HG03280 (cell line): ENCODE data around the gene ZNF23.
A peak's percentile ranks its signal among the peaks of the same experiment; 100 is the strongest.
"Not testable (repeated sequence)": the region's sequence is repeated elsewhere in the genome, so short reads cannot be mapped to it uniquely, and the experiment has no call there.

Experiments
- ATAC-seq: cut with Tn5 transposase; IDR thresholded peaks from one replicate; pipeline ENCODE4 v1.9.1; 2021; ENCODE audit warnings: mild to moderate bottlenecking, moderate library complexity; ENCODE audit not compliant: unreplicated experiment

Gene ZNF23

GRCh38 chr16:71461686-71462648 lies at the start of gene ZNF23:
ZNF23 (minus strand) TSS chr16:71462247; CDS start chr16:71456796, 5,451 bp downstream.
- peak; percentile 99 for ATAC-seq

DNA sequence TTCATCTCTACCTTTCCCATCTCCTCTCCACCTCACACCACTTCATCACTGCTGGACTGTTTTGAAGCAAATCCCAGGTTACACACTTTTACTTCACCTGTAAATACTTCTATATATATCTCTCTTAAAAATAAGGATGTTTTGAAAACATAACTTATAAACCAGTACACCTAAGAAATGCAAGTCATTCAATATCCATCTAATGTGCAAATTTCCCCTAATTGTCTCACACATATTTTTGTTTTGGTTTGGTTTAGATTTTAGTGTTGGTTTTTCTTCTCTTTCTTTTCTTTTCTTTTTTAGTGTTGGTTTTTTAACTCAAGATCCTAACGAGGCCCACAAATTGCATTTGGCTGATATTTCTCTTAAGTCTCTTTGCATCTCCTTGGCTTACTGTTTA lies 45.0 kb upstream of the ZNF23 start:
- no peak for ATAC-seq

GRCh38 chr16:71504901-71505300 lies 42.9 kb upstream of the ZNF23 start:
- ATAC-seq, result no peak

GRCh38 chr16:71504051-71504450 lies 42.0 kb upstream of the ZNF23 start:
- not testable (repeated sequence) for ATAC-seq

GRCh38 chr16:71501547-71501946 lies 39.5 kb upstream of the ZNF23 start:
- ATAC-seq, result no peak

DNA sequence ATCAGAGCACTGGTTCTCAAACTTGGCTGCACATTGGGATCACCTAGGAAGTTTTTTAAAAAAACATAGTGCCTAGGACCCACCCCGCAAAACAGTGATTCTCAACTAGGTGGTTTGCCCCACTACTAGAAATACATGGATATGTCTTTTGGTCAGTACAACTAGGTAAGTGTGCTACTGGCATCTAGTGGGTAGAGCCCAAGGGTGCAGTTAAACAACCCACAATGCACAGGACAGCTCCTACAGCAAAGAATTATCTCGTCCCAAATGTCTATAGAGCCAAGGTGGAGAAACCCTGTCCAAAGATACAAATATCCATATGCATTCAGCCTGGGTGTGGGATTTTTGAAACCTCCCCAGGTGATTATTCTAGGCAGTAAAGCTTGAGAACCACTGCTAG lies 38.9 kb upstream of the ZNF23 start:
- no peak for ATAC-seq

DNA sequence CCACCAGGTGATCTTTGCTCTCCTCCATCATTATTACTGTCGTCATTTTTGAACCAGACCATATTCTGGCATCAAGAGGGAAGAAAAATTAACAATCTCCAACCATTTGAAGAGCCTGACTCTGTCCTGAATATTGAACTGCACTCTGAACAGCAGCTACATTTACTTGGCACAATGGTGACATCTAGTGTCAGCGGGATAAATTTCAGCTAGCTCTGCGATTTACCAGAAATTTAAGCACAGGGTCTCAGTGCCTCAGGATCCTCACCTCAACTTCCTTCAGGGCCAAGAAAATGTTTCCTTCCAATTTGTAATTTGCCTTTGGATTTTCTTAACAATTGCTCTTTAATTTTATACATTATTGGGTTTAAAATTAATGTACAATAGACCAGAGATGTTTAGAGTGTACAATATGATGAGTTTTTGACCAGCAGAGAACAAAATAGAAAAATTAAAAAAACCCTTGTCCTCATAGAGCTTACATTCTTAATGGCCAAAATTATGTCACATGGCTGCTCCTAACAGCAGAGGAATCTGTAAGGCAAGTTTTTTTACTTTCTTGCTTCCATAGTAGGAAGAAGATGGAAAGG lies 37.8 kb upstream of the ZNF23 start:
- no peak for ATAC-seq

- no peak for ATAC-seq
Measured at GRCh38 chr16:71498031-71498430, 36.0 kb upstream of the ZNF23 start.

GRCh38 chr16:71493213-71493612 lies 31.2 kb upstream of the ZNF23 start:
- ATAC-seq, result no peak

GRCh38 chr16:71492786-71493185 lies 30.7 kb upstream of the ZNF23 start:
- ATAC-seq, result no peak

GRCh38 chr16:71491054-71491453 lies 29.0 kb upstream of the ZNF23 start:
- ATAC-seq, result no peak

GRCh38 chr16:71490361-71490760 lies 28.3 kb upstream of the ZNF23 start:
- ATAC-seq, result no peak

DNA sequence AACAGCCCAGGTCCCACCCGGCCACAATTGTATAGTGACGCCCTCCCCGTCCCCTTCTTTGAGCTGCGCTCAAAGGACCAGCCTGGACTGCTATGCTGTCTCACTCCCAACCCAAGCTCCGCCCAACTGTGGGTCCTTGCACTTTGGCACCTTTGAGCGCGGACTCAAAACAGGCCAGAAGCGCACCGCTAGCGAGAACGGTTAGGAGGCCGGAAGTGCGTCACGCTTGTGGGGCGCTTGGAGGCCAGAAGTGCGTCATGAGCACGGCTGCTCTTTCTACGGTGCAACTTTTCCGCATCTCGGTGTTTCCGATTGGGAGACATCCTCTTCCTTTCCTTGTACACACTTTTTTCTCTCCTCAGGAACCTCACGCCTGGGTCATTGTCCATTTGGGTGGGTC lies 27.1 kb upstream of the ZNF23 start, which contains the start of gene ZNF19:
Gene ZNF19, minus strand, starts transcription at position 203 of the 400 bp plus-strand sequence. CDS start 7,210 bp downstream, outside the sequence.
- no peak for ATAC-seq

- ATAC-seq, result peak; percentile 89
Measured at GRCh38 chr16:71484006-71484893, 22.2 kb upstream of the ZNF23 start.

DNA sequence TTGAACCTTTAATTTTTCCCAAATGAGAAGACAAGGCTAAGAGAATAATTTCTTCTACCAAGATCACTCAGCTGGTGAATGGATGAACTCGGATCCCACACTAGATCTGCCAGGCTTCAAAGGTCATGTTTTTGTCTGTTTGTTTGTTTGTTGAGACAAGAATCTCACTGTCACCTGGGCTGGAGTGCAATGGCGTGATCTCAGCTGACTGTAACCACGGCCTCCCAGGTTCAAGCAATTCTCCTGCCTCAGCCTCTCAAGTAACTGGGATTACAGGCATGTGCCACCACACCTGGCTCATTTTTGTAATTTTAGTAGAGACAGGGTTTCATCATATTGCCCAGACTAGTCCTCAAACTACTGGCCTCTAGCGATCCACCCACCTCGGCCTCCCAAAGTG lies 20.5 kb upstream of the ZNF23 start:
- no peak for ATAC-seq

- no peak for ATAC-seq
Measured at GRCh38 chr16:71480956-71481355, 18.9 kb upstream of the ZNF23 start.

DNA sequence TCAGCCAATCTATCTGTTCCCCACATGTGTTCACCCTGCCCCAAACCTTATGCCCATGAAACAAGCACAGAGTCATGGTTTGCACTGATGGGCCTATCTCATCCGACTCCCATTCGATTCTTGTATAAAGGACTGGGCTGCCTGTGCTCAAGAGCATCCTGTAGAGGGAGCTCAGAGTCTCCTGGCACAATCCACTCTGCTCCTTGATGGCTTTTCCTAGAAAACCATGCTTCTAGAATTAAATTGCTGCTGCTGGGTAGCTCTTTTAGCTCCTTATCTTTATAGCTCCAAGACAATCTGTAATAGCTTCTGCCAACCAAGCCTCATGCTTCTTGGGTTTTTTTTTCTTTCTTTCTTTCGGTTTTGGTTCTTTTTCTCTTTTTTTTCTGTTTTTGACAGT lies 17.4 kb upstream of the ZNF23 start:
- no peak for ATAC-seq

GRCh38 chr16:71476457-71477124 lies 14.5 kb upstream of the ZNF23 start:
- ATAC-seq, result no peak

DNA sequence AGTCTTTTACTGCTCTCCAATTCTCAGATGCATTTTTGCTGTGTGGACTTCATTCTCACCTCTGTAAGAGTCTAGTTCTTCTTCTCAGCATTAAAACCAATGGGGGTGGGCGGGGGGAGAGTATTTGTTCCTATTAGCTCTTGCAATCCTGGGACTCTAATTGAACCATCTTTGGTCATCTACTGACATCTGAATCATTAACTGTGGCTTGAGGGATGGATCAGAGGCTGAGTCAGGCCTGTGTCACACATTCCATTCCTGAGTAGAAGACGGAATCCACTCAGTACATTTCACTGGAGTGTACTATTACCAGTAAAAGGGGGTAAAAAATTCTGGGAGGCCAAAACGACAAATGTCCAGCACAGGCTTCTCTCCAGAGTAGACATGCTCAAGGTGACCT lies 12.8 kb upstream of the ZNF23 start:
- no peak for ATAC-seq

DNA sequence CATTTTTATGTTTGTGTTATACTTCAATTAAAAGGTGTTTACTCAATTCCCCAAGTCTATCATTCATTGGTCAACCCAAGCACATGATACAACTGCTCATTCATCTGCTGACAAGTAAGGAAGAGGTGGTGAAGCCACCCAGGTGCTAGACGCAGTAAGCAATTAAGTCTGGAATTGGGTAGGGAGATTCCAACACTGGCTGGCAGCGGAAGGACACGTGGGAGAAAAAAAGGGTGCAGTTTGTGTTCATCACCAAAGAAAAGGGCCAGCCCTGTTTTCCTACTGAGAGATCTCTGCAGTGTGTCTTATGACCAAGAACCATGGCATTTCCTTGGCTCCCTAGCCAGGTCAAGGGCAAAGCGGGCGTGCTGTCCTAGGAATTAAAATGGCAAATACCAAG lies 11.8 kb upstream of the ZNF23 start:
- ATAC-seq, result no peak

GRCh38 chr16:71472931-71473330 lies 10.9 kb upstream of the ZNF23 start:
- no peak for ATAC-seq
